Activated T-cell treated with anti-CD3 and anti-CD28 coated beads, Interleukin-2, amount 50 U/mL, for 48 hours (primary cell): ENCODE results near the gene SPATA25.
"Not testable (repeated sequence)": the region's sequence is repeated elsewhere in the genome, so short reads cannot be mapped to it uniquely, and the experiment has no call there.

Source experiments
- DNase-seq, 2 experiments: peaks; one replicate each; pipeline ENCODE4 v3.0.0-alpha.2; 2020

SPATA25 gene

DNA sequence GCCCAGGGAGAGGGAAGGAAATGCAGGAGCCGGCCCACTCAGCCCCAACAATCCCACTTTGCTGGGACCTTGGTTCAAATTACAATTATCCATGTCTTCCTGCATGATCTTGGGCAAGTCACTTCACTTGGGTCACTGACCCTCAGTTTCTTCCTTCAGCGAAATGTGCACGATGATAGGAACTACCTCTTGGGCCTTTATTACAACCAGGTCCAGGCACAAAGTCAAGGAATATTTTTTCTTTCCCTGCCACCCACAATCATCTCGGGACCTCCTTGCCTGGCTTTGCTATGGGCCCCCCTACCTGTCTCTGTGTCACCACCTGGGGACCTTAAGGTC lies 24.9 kb upstream of the SPATA25 start:
- DNase-seq, result no peak

DNA sequence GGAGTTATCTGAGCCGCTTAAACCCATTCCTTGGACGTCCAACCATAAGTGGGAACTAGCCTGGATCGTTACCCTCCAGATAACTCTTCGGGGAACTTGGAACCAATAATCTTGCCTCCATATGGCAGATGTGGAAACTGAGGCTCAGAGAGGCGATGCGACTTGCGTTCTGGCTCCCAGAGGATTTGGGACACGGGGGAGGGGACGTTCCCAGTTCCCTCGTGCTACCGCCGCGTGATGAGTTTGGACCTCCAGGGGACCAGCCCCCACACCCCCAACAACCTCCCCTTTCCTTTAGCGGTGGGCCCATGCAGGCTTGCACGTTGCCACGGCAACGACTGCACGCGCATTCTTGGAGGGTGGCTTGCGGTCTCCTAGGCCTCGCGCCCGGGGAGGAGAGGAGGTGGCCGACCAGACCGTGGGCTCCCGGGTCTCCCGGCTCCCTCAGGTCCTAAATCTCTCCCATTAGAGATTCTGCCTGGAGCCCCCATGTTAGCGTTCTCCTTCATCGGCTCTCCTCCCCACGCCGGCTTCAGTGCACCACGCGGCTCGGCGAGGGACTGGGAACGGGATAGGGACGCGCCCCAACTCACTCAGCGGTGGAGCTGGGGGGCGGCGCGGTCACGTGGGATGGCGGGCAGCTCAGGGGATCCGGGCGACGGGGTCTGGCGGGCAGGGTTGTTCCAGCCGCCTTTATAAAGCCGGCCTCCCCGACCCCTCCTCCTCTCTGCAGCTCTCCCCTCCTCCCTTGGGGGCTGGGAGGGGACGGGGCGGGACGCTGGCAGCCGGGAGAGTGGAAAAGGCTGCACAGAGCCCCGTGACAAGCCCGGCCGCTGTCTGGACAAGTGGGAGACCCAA lies 24.3 kb upstream of the SPATA25 start, which contains the start of gene PLTP:
Gene PLTP, minus strand, starts transcription at position 670 of the 858 bp plus-strand sequence. CDS start 703 bp downstream, outside the sequence.
- peak; percentile 34 to 54 for DNase-seq

DNA sequence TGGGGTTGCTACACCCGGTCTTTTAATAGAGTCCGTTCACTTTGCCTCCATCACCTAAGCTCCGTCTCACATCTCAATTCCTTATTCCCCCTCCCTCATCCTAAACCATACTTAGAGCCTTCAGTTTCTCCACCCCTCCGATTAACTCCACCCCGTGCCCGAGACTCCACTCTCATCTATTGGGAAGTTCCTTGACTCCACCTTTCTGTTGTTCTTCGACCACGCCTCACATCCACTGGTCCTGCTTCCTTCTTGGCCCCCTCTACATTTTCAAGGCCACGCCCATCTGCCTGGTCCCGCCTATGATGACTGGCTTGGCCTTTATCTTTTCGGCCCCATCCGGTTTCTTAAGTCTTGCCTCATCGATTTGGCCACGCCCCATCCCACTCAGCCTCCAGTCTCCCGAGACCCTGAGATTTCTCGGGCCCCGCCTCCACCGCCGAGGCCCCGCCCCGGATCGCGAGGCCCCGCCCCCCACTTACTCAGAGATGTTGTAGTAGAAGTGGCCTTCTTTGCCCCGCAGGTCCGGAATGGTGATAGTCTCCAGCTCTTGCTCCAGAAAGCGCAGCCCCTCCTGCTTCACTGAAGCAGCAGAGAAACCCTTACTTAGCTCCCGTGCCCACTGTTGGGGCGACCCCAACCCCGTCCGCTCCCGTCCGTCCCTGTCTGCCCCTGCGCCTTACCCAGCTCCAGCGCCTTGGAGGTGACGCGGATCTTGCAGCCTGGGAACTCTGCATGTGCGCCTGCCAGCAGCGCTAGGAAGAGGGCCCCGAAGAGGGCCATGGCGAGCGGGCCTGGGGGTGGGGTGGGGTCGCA lies 23.5 kb upstream of the SPATA25 start:
- DNase-seq, result peak; percentile 100

DNA sequence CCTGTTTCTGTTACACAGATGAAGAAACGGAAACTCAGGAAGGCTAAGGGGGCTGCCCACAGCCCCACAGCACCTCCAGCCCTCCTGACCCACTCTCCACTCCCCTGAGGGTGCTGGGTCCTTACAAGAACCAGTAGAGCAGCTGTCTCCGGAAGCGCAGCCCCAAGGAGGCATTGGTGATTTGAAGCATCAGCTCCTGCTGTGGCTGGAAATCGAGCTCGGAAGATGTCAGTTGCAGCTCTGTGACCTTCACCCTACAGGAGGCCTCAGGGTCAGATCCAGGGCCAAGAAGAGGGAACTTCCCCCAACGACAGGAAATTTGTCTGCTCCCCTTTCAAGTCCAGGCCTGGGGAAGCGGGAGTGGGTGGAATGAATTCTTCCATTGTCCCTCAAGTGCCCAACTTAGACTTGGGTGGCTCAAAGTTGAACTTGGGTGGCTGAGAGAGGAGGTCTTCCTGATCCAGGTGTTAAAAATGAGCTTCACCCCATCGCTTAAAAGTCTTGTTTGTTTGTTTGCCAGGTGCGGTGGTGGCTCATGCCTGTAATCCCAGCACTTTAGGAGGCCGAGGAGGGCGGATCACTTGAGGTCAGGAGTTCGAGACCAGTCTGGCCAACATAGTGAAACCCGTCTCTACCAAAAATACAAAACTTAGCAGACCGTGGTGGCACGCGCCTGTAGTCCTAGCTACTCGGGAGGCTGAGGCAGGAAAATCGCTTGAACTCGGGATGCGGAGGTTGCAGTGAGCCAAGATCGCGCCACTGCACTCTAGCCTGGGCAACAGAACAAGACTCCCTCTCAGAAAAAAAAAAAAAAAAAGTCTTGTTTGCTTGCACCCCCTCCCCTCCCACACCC lies 22.6 kb upstream of the SPATA25 start:
- no peak for DNase-seq

DNA sequence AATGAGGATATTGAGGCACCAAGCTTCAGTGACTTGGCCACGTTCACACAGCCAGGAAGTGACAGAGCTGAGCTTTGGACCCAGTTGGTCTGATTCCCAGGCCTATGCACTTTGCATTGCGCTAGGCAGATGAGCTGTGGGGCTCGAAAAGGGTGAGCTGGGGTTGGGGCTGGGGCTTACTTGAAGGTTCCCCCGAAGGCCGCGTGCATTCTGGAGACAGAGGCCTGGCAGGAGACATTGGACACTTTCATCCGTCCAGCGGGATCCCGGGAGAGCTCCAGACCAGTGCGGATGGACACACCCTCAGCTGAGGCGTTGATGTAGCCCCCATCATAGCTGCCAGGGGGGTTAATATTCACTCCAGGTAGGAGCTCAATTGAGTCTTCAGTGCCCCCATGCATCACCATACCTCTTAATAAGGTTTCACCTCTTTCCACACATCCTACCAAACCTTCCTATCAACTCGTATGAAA lies 21.9 kb upstream of the SPATA25 start:
- no peak for DNase-seq

DNA sequence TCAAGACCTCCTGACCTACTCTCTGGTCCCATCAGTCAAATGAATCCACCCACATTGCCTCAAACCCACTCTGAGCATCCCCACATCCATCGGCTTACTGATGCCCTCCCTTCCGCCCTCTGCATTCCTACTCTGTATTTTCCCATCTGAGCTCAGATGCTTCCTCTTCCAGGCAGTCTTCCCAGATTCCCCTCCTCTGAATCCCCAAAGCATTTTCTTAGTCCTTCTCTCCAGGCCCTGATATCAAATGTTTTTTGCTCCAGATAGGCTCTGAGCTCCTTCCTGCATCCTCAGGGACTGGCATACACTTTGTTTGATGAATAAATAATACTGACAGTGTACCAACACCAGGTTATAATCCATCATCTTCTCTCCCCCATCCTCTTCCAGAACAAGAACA lies 20.7 kb upstream of the SPATA25 start:
- DNase-seq, result no peak

DNA sequence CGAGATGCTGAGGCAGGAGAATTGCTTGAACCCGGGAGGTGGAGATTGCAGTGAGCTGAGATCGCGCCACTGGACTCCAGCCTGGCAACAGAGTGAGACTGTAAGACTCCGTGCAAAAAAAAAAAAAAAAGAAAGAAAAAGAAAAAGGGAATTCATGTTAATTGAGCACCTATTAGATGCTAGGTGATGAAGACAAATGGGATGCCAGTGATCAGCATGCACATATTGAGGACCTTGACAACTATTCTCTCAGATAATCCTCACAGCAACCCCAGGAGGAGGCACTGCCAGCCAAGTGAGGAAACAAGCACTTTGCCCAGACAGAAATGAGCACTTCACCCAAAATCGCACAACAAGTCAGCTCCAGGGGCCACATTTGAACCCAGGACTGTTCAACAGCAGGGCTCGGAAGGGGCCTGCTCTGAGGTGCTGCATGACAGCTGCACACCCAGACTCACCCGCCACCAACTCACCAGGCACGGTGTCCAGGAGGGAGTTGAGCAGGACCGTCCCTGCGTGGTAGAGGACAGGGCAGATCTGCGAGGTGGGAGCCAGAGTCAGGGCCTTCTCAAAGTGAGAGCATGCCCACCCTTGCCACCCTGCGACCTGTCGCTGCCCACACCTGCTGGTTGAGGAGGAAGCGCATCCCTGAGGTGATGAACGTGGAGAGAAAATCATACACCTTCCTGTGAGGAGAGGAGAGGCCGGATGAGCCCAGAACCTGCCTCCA lies 20.0 kb upstream of the SPATA25 start:
- no peak for DNase-seq

DNA sequence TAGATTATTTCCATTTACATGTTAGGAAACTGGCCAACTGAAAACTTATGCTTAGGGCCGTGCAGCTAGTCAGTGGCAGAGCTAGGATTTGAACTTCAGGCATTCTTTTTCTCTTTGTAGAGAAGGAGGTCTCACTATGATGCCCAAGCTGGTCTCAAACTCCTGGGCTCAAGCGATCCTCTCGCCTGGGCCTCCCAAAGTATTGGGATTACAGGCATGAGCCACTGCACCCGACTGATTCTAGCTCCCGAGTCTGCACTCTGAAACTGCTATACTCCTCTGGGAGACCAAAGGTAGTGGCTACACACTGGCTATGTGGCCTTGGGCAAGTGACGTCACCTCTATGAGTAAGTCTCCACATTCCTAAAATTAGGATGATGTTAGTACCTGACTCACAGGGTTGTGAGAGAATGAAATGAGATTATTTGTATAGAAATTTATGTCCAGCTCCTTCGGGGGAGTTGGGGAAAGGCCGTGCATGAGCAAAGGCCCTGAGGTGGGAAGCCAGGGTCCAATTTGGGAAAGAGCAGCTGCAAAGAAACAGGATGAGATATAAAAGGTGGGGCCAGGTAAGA lies 18.2 kb upstream of the SPATA25 start:
- no peak for DNase-seq

DNA sequence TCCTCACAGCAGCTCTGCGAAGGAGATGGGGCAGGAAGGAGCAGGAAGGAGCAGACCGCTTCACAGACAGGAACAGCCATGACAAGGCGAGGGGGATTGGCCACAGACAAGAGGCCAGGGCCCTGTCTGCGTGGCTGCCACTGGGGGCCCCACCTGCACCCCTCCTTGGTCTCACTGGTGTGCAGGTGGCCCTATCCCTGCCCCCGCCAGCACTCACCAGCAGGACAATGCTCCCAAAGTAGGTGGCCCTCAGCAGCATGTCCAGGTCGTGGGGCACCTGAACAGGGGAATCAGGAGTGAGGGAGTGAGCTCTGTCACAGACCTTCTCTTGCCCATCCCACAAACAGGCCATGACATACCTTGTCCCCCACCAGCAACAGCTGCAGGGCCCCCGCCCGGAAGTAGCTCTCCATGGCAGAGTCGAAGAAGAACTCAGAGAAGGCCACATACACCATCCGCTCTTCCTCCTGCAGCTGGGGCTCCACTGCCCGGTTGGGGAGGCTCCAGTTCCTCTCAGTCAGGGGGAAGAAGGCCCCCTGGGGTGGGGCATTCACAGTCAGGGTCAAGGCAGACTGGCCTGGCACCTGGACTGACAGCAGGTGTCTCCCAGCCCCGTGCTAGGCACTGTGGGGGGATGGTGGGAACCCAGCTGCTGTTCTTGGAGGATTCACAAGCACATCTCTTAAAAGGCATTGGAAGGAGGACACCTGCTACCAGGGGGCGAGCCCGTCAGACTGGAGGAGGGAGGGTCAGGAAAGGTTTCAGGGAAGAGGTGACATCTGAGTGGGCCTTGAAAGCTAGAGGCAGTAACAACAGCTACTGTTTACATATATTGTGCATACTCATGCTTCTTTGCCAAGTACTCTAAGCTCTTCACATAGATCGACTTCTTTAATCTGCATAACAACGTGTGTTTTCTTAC lies 17.4 kb upstream of the SPATA25 start:
- no peak for DNase-seq

DNA sequence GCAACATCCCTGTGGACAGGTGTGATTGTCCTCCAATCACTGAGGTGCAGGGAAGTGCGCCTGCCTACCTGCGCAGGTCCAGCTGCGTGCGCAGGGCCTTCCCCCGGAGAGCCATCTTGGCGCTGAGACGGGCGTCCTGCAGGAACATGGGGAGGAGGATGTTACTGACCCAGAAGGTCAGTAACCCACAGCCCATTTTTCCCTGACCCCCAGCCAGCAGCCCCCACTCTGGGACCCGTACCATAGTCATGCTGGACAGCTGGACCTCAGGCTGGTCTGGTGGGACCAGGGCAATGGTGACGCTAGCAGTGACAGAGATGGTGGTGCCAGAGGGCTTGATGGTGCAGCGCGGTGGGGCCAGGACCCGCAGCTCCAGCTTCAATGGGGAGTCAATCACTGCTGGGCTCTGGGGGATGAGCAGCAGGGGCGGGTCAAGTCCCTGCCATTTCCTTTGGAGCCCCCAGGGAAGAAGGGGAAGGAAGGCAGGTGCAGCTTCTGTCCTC lies 14.8 kb upstream of the SPATA25 start:
- DNase-seq, result no peak

DNA sequence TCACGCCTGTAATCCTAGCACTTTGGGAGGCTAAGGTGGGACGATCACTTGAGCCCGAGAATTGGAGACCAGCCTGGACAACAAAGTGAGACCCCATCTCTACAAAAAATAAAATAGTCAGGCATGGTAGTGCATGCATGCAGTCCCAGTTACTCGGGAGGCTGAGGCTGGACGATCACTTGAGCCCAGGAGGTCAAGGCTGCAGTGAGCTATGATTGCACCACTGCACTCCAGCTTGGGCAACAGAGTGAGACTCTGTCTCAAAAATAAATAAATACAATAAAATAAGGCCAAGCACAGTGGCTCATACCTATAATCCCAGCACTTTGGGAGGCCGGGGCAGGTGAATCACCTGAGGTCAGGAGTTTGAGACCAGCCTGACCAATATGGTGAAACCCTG lies 13.9 kb upstream of the SPATA25 start:
- DNase-seq, result not testable (repeated sequence)

DNA sequence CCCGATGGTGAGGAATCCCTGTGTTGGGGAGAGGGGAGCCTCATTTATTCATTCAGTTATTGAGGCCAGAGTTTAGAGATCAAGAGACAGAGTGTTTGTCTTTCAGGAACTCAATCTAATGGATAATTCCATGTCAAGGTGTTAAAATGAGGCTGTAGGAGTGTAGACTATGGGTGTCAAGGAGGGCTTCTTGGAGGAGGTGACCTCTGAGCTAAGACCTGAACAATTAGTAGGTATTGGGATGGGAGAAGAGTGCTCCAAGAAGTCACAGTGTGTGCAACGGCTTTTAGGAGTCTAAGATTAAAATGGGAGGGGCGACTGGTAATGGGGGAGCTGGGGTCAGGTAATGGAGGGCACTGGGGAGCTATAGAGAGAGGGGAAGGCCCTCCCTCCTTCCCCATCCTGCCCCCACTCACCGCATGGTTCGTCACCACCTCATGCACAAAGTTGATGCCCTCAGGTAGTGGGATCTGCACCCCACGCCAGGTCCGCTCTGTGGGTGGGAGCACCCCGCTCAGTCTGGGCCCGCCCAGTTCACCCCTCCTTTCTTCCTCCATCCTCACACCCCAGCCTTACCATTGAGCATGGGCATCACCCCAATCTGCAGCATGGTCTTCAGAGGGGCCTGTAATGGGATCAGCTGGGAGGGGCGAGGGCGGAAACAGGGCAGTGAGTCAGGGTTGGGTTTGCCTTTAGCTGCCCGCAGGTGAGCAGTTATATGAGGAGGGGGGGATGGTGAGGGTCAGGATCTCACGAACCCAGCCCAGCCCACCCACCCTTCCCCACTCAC lies 11.8 kb upstream of the SPATA25 start:
- DNase-seq, result no peak

DNA sequence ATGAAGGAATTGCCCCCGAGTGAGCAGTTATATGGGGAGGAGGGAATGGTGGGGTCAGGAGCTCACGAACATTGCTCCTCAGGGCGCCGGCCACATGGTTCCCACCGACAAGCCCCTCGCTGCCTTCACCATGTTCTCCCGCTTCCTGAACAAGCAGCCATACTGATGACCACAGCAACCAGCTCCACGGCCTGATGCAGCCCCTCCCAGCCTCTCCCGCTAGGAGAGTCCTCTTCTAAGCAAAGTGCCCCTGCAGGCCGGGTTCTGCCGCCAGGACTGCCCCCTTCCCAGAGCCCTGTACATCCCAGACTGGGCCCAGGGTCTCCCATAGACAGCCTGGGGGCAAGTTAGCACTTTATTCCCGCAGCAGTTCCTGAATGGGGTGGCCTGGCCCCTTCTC lies 10.9 kb upstream of the SPATA25 start:
- DNase-seq, result no peak

DNA sequence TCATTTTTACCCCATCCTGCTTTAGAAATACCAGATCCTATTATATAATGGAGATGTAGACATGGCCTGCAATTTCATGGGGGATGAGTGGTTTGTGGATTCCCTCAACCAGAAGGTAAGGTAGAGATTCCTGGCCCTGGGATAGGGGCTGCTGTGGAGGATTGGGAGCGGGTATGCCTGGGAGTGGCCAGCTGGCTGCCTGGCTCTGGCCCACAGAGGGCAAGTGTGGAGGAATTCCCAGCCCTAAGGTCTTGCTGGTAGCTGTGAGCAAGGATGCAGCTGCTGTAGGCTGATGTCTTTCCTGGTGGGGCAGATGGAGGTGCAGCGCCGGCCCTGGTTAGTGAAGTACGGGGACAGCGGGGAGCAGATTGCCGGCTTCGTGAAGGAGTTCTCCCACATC lies 10.3 kb upstream of the SPATA25 start:
- DNase-seq, result no peak

DNA sequence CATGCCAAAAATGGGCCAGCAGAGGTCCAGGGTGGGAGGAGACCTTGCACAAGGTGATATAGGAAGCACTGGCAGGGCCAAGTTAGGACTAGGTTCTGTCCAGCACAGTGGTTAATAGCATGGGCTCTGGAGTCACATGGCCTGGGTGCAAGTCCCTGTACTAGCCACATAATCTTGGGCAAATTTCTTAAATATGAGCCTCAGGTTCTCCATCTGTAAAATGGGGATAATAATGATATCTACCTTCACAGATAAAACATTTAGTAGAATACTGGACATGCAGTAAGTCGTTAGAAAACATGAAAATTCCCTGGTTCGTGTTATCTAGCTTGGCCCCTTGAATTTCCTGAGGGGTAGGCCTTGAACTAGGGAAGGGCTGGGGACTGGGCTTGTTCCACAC lies 9.9 kb upstream of the SPATA25 start:
- no peak for DNase-seq

DNA sequence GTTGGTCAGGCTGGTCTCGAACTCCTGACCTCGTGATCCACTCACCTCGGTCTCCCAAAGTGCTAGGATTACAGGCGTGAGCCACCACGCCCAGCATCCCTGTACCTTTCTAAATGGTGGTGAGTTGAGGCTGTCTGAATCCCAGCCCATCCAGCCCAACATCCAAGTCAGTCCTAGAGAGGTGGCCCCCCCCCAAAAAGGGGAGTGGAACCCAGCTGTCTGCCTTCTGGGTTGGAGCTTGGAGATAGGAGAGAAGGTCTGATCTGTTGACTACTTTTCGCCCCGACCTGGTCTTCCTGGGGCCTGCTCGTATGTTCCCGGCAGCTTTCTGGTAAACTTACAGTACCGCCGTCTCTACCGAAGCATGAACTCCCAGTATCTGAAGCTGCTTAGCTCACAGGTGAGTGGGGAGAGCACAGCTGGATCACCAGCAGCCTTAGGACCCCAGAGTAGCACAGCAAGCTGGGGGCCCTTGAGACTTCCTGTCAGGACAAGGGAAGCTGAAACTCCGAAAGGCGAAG lies 9.3 kb upstream of the SPATA25 start:
- no peak for DNase-seq

DNA sequence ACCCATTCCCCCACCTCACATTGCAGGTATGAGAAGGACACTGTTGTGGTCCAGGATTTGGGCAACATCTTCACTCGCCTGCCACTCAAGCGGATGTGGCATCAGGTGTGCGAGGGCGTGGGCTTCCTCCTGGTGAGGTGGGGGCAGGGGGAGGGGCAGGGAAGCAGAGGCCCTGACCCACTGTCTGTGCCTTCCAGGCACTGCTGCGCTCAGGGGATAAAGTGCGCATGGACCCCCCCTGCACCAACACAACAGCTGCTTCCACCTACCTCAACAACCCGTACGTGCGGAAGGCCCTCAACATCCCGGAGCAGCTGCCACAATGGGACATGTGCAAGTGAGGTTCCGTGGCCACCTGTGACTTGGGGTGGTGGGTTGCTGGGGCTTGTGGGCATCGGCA lies 7.4 kb upstream of the SPATA25 start:
- DNase-seq, result no peak

DNA sequence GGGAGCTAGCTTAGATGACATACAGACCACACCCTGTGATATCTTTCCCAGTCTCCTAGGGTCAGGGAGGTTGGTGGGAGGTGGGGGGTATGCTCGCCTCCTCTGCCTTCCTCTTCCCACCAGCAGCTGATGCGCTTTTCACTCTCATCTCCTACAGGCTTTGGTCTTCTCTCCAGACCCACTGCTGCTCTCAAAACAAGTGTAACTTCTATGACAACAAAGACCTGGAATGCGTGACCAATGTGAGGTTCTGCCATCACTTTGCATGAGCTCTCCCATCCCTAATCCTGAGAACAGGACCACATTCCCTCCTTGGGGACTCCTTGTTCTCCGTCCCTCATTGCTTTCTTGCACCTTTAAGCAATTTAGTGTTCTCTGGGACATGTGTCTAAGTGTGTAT lies 6.4 kb upstream of the SPATA25 start:
- no peak for DNase-seq

DNA sequence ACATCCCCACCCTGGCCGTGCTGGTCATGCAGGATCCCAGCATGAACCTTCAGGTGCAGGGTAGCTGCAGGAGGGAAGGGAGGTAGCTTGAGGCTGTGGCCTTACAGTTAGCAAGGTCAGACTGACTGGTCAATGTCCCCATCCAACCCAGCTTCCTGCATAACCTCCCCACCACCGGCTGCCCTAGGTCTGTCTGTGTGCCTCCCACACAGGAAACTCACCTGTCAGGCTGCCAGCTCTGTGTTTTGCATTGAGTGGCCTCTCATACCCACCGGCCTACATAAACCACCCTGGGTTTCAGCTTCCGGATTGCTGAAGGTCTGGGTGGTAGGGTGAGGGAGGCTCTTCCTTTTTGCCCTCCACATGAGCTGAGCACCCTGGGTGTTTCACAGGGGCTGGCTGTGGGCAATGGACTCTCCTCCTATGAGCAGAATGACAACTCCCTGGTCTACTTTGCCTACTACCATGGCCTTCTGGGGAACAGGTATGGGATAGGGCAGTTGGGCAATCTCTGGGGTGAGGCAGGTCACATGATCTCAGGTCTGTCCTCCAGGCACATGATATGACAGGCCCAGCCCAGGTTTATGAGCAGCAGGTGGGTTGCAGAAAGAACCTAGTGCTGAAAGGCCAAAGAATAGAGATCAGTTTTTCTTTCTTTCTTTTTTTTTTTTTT lies 5.5 kb upstream of the SPATA25 start:
- peak in 1 of 2 experiments; percentile 47 for DNase-seq
